CD1c-positive myeloid dendritic cell (primary cell): ENCODE results near the gene TBC1D13.
"Not testable (repeated sequence)": the region's sequence is repeated elsewhere in the genome, so short reads cannot be mapped to it uniquely, and the experiment has no call there.

Experiments
- DNase-seq: peaks from one replicate; pipeline ENCODE4 v3.0.0-alpha.2; 2016; ENCODE audit errors: extremely low spot score

TBC1D13 gene

GRCh38 chr9:128782669-128783068 lies 4.4 kb upstream of the TBC1D13 start:
- no peak for DNase-seq

GRCh38 chr9:128785427-128785826 lies 1.6 kb upstream of the TBC1D13 start:
- no peak for DNase-seq

- DNase-seq: no peak
These were observed 606 bp downstream of the TBC1D13 start for GRCh38 chr9:128787659-128788058.

GRCh38 chr9:128788445-128788844 lies 1.4 kb downstream of the TBC1D13 start:
- no peak for DNase-seq

- DNase-seq: no peak
These were observed 3.5 kb downstream of the TBC1D13 start for GRCh38 chr9:128790536-128790935.

- no peak for DNase-seq
These were observed 5.1 kb downstream of the TBC1D13 start for GRCh38 chr9:128792134-128792533.

- DNase-seq: no peak
These were observed 6.1 kb downstream of the TBC1D13 start for GRCh38 chr9:128792978-128793686.

GRCh38 chr9:128794961-128795360 lies 7.9 kb downstream of the TBC1D13 start:
- not testable (repeated sequence) for DNase-seq

GRCh38 chr9:128798896-128799295 lies 11.8 kb downstream of the TBC1D13 start:
- no peak for DNase-seq

GRCh38 chr9:128800061-128800460 lies 13.0 kb downstream of the TBC1D13 start:
- no peak for DNase-seq

GRCh38 chr9:128802482-128802881 lies 15.4 kb downstream of the TBC1D13 start:
- DNase-seq: no peak

GRCh38 chr9:128805661-128806060 lies 18.6 kb downstream of the TBC1D13 start:
- DNase-seq: no peak

GRCh38 chr9:128807827-128808226 lies 20.8 kb downstream of the TBC1D13 start:
- no peak for DNase-seq

GRCh38 chr9:128808543-128808942 lies 21.5 kb downstream of the TBC1D13 start:
- no peak for DNase-seq

- DNase-seq: no peak
These were observed 22.1 kb downstream of the TBC1D13 start for GRCh38 chr9:128809036-128809599.

- no peak for DNase-seq
These were observed 22.8 kb downstream of the TBC1D13 start for GRCh38 chr9:128809831-128810230.

- DNase-seq: no peak
These were observed 23.8 kb downstream of the TBC1D13 start for GRCh38 chr9:128810873-128811272.

- peak; percentile 99 for DNase-seq
These were observed 31.2 kb downstream of the TBC1D13 start, which contains the start of gene ENDOG for GRCh38 chr9:128818099-128818838. TSS of gene ENDOG (plus strand) at chr9:128818500. CDS start at chr9:128818685, 185 bp downstream.

GRCh38 chr9:128818839-128819715 lies 32.0 kb downstream of the TBC1D13 start:
- DNase-seq: peak; percentile 43

GRCh38 chr9:128819716-128820664 lies 32.9 kb downstream of the TBC1D13 start:
- no peak for DNase-seq
